Endothelial cell (in vitro differentiated cells): ENCODE data around the gene IGFLR1. TPM values are rescaled to one million over a fixed set of nuclear protein-coding genes. Genes with fewer than 3 reads are reported as not detected.

Experiments used
- DNase-seq: peaks from one replicate; pipeline ENCODE4 v3.0.0; 2021; ENCODE audit warnings: low spot score
- H3K27ac Mint-ChIP-seq: one replicate; pipeline ENCODE4 v1.8.0; 2021; ENCODE audit warnings: mixed read lengths, inconsistent platforms; ENCODE audit not compliant: unreplicated experiment
- H3K27me3 Mint-ChIP-seq: one replicate; pipeline ENCODE4 v1.8.0; 2021; ENCODE audit warnings: mild to moderate bottlenecking, moderate library complexity, mixed read lengths, inconsistent platforms; ENCODE audit not compliant: unreplicated experiment
- H3K36me3 Mint-ChIP-seq: one replicate; pipeline ENCODE4 v1.8.0; 2021; ENCODE audit warnings: mild to moderate bottlenecking, low read depth, mixed read lengths, inconsistent platforms; ENCODE audit not compliant: unreplicated experiment
- H3K4me1 Mint-ChIP-seq: one replicate; pipeline ENCODE4 v1.8.0; 2021; ENCODE audit warnings: mild to moderate bottlenecking, mixed read lengths, inconsistent platforms; ENCODE audit not compliant: unreplicated experiment
- H3K4me3 Mint-ChIP-seq: one replicate; pipeline ENCODE4 v1.8.0; 2021; ENCODE audit warnings: mild to moderate bottlenecking, mixed read lengths, inconsistent platforms; ENCODE audit not compliant: unreplicated experiment
- H3K9me3 Mint-ChIP-seq: one replicate; pipeline ENCODE4 v1.8.0; 2021; ENCODE audit warnings: mixed read lengths, inconsistent platforms; ENCODE audit not compliant: unreplicated experiment
- total RNA-seq: library from RNA; stranded (reverse); fragmentation: NEBNext Ultra II Directional; extraction: Animal tissue kit (Norgen Biotek cat#: 25700); gene quantifications from one replicate; pipeline ENCODE4 v1.2.1, GENCODE V29; 2021; ENCODE audit not compliant: unreplicated experiment
- TF ChIP-seq, protein P1 (sequence below): fragments of 200-600 bp; sonication (generic); IDR thresholded peaks from one replicate; pipeline ENCODE4 v1.5.0; 2021; ENCODE audit warnings: antibody characterized with exemption; ENCODE audit not compliant: unreplicated experiment

The IGFLR1 gene
- total RNA-seq, 1 donor from 2014 or later, result 3.2 TPM

DNA sequence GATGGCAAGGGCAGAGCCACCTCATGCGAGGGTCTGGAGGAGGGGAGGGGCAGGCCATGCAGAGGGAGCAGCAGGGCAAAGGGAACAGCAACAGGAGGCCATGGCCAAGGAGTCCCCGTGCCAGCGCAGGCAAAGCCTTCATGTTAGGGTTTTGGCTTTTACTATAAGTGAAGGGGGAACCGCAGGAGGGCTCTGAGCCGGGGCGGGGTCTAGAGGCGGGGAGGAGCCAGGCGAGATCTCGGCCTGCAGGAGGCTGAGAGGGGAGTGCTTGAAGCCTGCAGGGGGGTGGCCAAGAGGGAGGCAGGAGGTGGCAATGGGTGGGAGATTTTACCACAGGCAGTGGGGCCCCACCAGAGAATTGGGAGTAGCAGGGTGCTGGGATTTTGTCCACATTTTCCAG lies 39.4 kb upstream of the IGFLR1 start:
- no peak for DNase-seq
- Mint-ChIP-seq H3K4me3 (no peak overlapping the region), H3K36me3 (peaks cover 7% of the 10 kb centered on the region), H3K4me1 (peaks cover 9% of the 10 kb centered on the region), H3K27me3 (peaks cover 24% of the 10 kb centered on the region), H3K9me3 (no peaks in the 10 kb centered on the region), H3K27ac (no peak overlapping the region)
- TF ChIP-seq, protein P1, sequence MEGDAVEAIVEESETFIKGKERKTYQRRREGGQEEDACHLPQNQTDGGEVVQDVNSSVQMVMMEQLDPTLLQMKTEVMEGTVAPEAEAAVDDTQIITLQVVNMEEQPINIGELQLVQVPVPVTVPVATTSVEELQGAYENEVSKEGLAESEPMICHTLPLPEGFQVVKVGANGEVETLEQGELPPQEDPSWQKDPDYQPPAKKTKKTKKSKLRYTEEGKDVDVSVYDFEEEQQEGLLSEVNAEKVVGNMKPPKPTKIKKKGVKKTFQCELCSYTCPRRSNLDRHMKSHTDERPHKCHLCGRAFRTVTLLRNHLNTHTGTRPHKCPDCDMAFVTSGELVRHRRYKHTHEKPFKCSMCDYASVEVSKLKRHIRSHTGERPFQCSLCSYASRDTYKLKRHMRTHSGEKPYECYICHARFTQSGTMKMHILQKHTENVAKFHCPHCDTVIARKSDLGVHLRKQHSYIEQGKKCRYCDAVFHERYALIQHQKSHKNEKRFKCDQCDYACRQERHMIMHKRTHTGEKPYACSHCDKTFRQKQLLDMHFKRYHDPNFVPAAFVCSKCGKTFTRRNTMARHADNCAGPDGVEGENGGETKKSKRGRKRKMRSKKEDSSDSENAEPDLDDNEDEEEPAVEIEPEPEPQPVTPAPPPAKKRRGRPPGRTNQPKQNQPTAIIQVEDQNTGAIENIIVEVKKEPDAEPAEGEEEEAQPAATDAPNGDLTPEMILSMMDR, result no peak

DNA sequence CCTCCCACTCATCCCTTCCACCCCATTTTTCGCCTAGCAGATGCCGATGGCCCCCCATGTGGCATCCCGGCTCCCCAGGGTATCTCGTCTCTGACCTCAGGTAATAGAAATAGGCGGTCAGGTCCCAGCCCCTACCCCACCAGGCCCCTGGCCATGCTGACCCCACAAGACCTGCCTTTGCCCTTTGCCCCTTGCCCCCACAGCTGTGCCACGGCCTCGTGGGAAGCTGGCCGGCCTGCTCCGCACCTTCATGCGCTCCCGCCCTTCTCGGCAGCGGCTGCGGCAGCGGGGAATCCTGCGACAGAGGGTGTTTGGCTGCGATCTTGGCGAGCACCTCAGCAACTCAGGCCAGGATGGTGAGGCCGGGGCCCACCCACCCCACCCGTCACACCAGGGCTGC lies 38.5 kb upstream of the IGFLR1 start:
- Mint-ChIP-seq H3K9me3 (no peaks in the 10 kb centered on the region), H3K36me3 (peaks cover 7% of the 10 kb centered on the region), H3K4me3 (no peak overlapping the region), H3K27ac (no peak overlapping the region), H3K4me1 (peaks cover 10% of the 10 kb centered on the region), H3K27me3 (peaks cover 21% of the 10 kb centered on the region)
- no peak for DNase-seq
- TF ChIP-seq, protein P1, result no peak

DNA sequence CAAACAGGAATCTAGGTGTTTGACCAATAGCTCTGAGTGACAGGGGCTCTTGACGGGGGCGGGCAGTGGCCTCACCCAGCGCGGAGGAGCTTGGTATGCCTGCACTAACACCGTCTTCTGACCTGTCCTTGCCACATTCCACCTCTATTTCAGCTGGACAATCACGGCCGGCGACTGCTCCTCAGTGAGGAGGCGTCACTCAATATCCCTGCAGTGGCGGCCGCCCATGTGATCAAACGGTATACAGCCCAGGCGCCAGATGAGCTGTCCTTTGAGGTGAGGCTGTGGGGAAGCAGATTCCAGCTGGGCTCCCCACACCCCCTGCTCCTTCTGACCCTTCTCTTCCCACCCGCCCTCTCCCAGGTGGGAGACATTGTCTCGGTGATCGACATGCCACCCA lies 37.8 kb upstream of the IGFLR1 start:
- H3K36me3 Mint-ChIP-seq, result peaks cover 7% of the 10 kb centered on the region
- DNase-seq, result no peak
- H3K4me3 Mint-ChIP-seq, result no peak overlapping the region
- TF ChIP-seq, protein P1, result no peak
- H3K9me3 Mint-ChIP-seq, result no peaks in the 10 kb centered on the region
- peaks cover 10% of the 10 kb centered on the region for H3K4me1 Mint-ChIP-seq
- no peak overlapping the region for H3K27ac Mint-ChIP-seq
- H3K27me3 Mint-ChIP-seq, result peaks cover 17% of the 10 kb centered on the region

DNA sequence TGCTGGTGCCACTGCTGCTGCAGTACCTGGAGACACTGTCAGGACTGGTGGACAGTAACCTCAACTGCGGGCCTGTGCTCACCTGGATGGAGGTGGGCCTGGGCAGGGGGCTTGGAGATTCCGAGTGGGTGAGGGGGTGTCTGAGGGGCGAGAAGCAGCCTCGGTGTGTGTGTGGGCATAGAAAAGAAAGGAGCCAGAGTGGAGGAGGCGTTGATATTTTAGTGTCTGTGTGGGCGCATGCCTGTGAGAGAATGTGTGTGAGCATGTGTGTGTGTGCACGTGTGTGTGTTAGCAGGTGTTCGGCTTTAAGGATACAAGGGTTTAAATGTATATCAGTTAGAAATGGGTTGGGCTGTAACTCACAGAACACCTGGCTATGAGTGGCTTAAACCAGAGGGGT lies 36.8 kb upstream of the IGFLR1 start:
- TF ChIP-seq, protein P1, result no peak
- H3K27ac Mint-ChIP-seq, result no peak overlapping the region
- no peak overlapping the region for H3K4me3 Mint-ChIP-seq
- H3K9me3 Mint-ChIP-seq, result no peaks in the 10 kb centered on the region
- peaks cover 17% of the 10 kb centered on the region for H3K4me1 Mint-ChIP-seq
- H3K27me3 Mint-ChIP-seq, result peaks cover 24% of the 10 kb centered on the region
- peaks cover 12% of the 10 kb centered on the region for H3K36me3 Mint-ChIP-seq
- no peak for DNase-seq

DNA sequence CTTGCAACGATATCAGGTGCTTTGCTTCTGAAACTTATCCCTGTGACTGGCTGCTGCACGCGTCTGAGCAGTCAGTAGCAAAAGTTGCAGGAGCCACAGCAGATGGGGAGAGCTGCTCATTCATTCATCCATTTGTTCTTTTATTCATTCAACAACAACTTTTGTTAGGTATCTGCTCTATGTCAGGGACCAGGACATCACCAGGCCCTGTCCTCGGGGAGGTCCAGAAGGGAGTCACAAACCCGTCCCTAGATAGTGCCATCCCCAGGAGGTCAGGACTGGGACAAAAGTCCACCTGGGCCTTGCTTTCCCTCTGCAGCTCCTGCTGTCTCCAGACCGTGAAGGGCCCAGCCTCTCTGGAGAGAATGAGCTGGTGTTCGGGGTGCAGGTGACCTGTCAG lies 35.7 kb upstream of the IGFLR1 start:
- peaks cover 21% of the 10 kb centered on the region for H3K27me3 Mint-ChIP-seq
- H3K36me3 Mint-ChIP-seq, result peaks cover 8% of the 10 kb centered on the region
- no peak for DNase-seq
- H3K27ac Mint-ChIP-seq, result peak overlapping the region; percentile 18
- no peaks in the 10 kb centered on the region for H3K9me3 Mint-ChIP-seq
- H3K4me3 Mint-ChIP-seq, result no peak overlapping the region
- H3K4me1 Mint-ChIP-seq, result peaks cover 13% of the 10 kb centered on the region
- TF ChIP-seq, protein P1, result no peak
